Measurements from ENCODE around the gene ZNF143. TPM values are rescaled to one million over a fixed set of nuclear protein-coding genes. Genes with fewer than 3 reads are reported as not detected.
A peak's percentile ranks its signal among the peaks of the same experiment; 100 is the strongest.

The ZNF143 gene
- total and polyA plus RNA-seq, 7 experiments from 2014 or later = 29.6 to 47.5 (median 41.5) TPM

- Mint-ChIP-seq H3K27me3 (no peaks in the 10 kb centered on the region), H3K9me3 (peaks cover 0 to 26% (median 11%) of the 10 kb centered on the region in 11 donors), H3K4me3 (no peak overlapping the region), H3K4me1 (peaks cover 0 to 8% (median 5%) of the 10 kb centered on the region in 7 donors), H3K27ac (no peak overlapping the region), H3K36me3 (peaks cover 0 to 21% (median 6%) of the 10 kb centered on the region in 5 donors)
- Histone ChIP-seq H3K4me1 (ENCODE audit: control insufficient read depth in 2 of 2, insufficient read depth in 2 of 2, low read length in 2 of 2) (peaks cover 0 to 7% of the 10 kb centered on the region in 2 donors), H3K9me3 (ENCODE audit: control insufficient read depth in 2 of 3, low read length in 3 of 3) (peaks cover 0 to 12% (median 0%) of the 10 kb centered on the region in 3 experiments), H3K27ac (ENCODE audit: low read depth, low read length) (no peak overlapping the region), H3K27me3 (ENCODE audit: control insufficient read depth in 2 of 2, insufficient read depth in 2 of 2, low read length in 2 of 2) (no peaks in the 10 kb centered on the region), H3K36me3 (ENCODE audit: control insufficient read depth in 2 of 3, insufficient read depth in 3 of 3, low read length in 3 of 3) (no peaks in the 10 kb centered on the region), H3K4me3 (ENCODE audit: low read length) (no peak overlapping the region)
- intact Hi-C loops (cut with micrococcal nuclease) = no loop called here
- CTCF ChIA-PET = interaction anchor here (0.6 kb wide), 1 partner anchor 956 kb away, joined by 3 read pairs; no protein-coding TSS in a partner anchor
- DNase-seq (no peak), ATAC-seq (no peak)
- POLR2A ChIA-PET = interaction anchor here (0.6 to 0.7 kb wide), 3 partner anchors 32 to 50 kb away, joined by 3 to 4 read pairs (median 4); no protein-coding TSS in a partner anchor
Observed at GRCh38 chr11:9455722-9456121, 5.1 kb upstream of the ZNF143 start.

GRCh38 chr11:9459667-9460321 is 1.0 kb upstream of the ZNF143 start:
- CTCF ChIA-PET = interaction anchor here (0.6 kb wide), 2 partner anchors 74 to 1331 kb away, joined by 3 read pairs; no protein-coding TSS in a partner anchor

GRCh38 chr11:9461063-9461759 is 399 bp downstream of the ZNF143 start:
- H3K9me3 Mint-ChIP-seq = peaks cover 0 to 9% (median 0%) of the 10 kb centered on the region in 11 donors
- H3K4me3 ChIP-seq (ENCODE audit: low read length) = peak overlapping the region; percentile 93
- H3K36me3 ChIP-seq (ENCODE audit: control insufficient read depth in 2 of 3, insufficient read depth in 3 of 3, low read length in 3 of 3) = no peaks in the 10 kb centered on the region
- H3K9me3 ChIP-seq (ENCODE audit: control insufficient read depth in 2 of 3, low read length in 3 of 3) = no peaks in the 10 kb centered on the region
- no peaks in the 10 kb centered on the region for H3K27me3 Mint-ChIP-seq
- peak overlapping the region; percentile 97 to 99 (median 99) for H3K27ac Mint-ChIP-seq
- peaks cover 9 to 19% of the 10 kb centered on the region in 2 donors for H3K4me1 ChIP-seq (ENCODE audit: control insufficient read depth in 2 of 2, insufficient read depth in 2 of 2, low read length in 2 of 2)
- ChIA-PET CTCF (interaction anchor here (0.6 kb wide), 1 partner anchor 905 kb away, joined by 3 read pairs; no protein-coding TSS in a partner anchor), POLR2A (interaction anchor here (0.5 to 3.7 kb wide), 40 partner anchors 9 to 1397 kb away, joined by 3 to 36 read pairs (median 4); partner anchors contain the start of genes DENND5A, EIF4G2, IPO7 and RPL27A)
- ATAC-seq (peak; percentile 54), DNase-seq (peak in 5 of 9 donors; percentile 68 to 81 (median 76))
- intact Hi-C loops (cut with micrococcal nuclease) = loop anchor here (1.0 to 5.0 kb wide), 14 partner anchors 45 to 1474 kb away; partner anchors contain the start of genes AKIP1 (in 1 of the 2), CTR9 (in 1 of the 2) and EIF3F (in 1 of the 2)
- no peaks in the 10 kb centered on the region for H3K27me3 ChIP-seq (ENCODE audit: control insufficient read depth in 2 of 2, insufficient read depth in 2 of 2, low read length in 2 of 2)
- peaks cover 21 to 34% (median 26%) of the 10 kb centered on the region in 7 donors for H3K4me1 Mint-ChIP-seq
- H3K27ac ChIP-seq (ENCODE audit: low read depth, low read length) = peak overlapping the region; percentile 98
- peak overlapping the region; percentile 84 to 98 (median 96) for H3K4me3 Mint-ChIP-seq
- H3K36me3 Mint-ChIP-seq = peaks cover 0 to 14% (median 7%) of the 10 kb centered on the region in 5 donors

More at GRCh38 chr11:9459667-9460321, 1.0 kb upstream of the ZNF143 start:
- Histone ChIP-seq H3K27me3 (ENCODE audit: control insufficient read depth in 2 of 2, insufficient read depth in 2 of 2, low read length in 2 of 2) (no peaks in the 10 kb centered on the region), H3K36me3 (ENCODE audit: control insufficient read depth in 2 of 3, insufficient read depth in 3 of 3, low read length in 3 of 3) (no peaks in the 10 kb centered on the region), H3K4me1 (ENCODE audit: control insufficient read depth in 2 of 2, insufficient read depth in 2 of 2, low read length in 2 of 2) (peaks cover 9 to 19% of the 10 kb centered on the region in 2 donors), H3K9me3 (ENCODE audit: control insufficient read depth in 2 of 3, low read length in 3 of 3) (no peaks in the 10 kb centered on the region), H3K4me3 (ENCODE audit: low read length) (peak overlapping the region; percentile 76), H3K27ac (ENCODE audit: low read depth, low read length) (peak overlapping the region; percentile 98)
- intact Hi-C loops (cut with micrococcal nuclease) = loop anchor here (1.0 to 5.0 kb wide), 22 partner anchors 75 to 1473 kb away; partner anchors contain the start of genes AKIP1 (in 2 of the 2), IPO7 (in 2 of the 2), RPL27A (in 2 of the 2) and TMEM41B (in 2 of the 2)
- Mint-ChIP-seq H3K4me1 (peaks cover 21 to 34% (median 26%) of the 10 kb centered on the region in 7 donors), H3K4me3 (peak overlapping the region; percentile 84 to 98 (median 96)), H3K27ac (peak overlapping the region; percentile 97 to 99 (median 99)), H3K9me3 (peaks cover 0 to 9% (median 0%) of the 10 kb centered on the region in 11 donors), H3K27me3 (no peaks in the 10 kb centered on the region), H3K36me3 (peaks cover 0 to 14% (median 7%) of the 10 kb centered on the region in 5 donors)
- DNase-seq (peak in 4 of 9 donors; percentile 25 to 36 (median 28)), ATAC-seq (no peak)
- POLR2A ChIA-PET = interaction anchor here (0.7 to 3.7 kb wide), 32 partner anchors 9 to 1399 kb away, joined by 3 to 36 read pairs (median 5); partner anchors contain the start of genes DENND5A, EIF4G2, IPO7 and RPL27A

- ChIA-PET CTCF (interaction anchor here (0.6 kb wide), 1 partner anchor 1056 kb away, joined by 3 read pairs; no protein-coding TSS in a partner anchor), POLR2A (interaction anchor here (0.6 to 3.7 kb wide), 19 partner anchors 9 to 1347 kb away, joined by 3 to 36 read pairs (median 6); partner anchors contain the start of genes DENND5A, EIF4G2, IPO7 and NRIP3)
- Mint-ChIP-seq H3K4me1 (peaks cover 21 to 38% (median 27%) of the 10 kb centered on the region in 7 donors), H3K9me3 (peaks cover 0 to 9% (median 0%) of the 10 kb centered on the region in 11 donors), H3K36me3 (peaks cover 0 to 16% (median 7%) of the 10 kb centered on the region in 5 donors), H3K27me3 (no peaks in the 10 kb centered on the region), H3K27ac (peak overlapping the region; percentile 88 to 99 (median 95)), H3K4me3 (peak overlapping the region; percentile 84 to 98 (median 96))
- Histone ChIP-seq H3K9me3 (ENCODE audit: control insufficient read depth in 2 of 3, low read length in 3 of 3) (no peaks in the 10 kb centered on the region), H3K27me3 (ENCODE audit: control insufficient read depth in 2 of 2, insufficient read depth in 2 of 2, low read length in 2 of 2) (no peaks in the 10 kb centered on the region), H3K4me3 (ENCODE audit: low read length) (peak overlapping the region; percentile 93), H3K36me3 (ENCODE audit: control insufficient read depth in 2 of 3, insufficient read depth in 3 of 3, low read length in 3 of 3) (no peaks in the 10 kb centered on the region), H3K27ac (ENCODE audit: low read depth, low read length) (peak overlapping the region; percentile 98), H3K4me1 (ENCODE audit: control insufficient read depth in 2 of 2, insufficient read depth in 2 of 2, low read length in 2 of 2) (peaks cover 9 to 19% of the 10 kb centered on the region in 2 donors)
- ATAC-seq (no peak), DNase-seq (peak in 5 of 9 donors; percentile 4 to 32 (median 27))
- intact Hi-C loops (cut with micrococcal nuclease) = loop anchor here (1.0 to 5.0 kb wide), 14 partner anchors 45 to 1475 kb away; partner anchors contain the start of genes AKIP1 (in 1 of the 2), CTR9 (in 1 of the 2) and EIF3F (in 1 of the 2)
Observed at GRCh38 chr11:9461760-9462134, 935 bp downstream of the ZNF143 start.

- CTCF ChIA-PET = interaction anchor here (0.6 kb wide), 1 partner anchor 1055 kb away, joined by 3 read pairs; no protein-coding TSS in a partner anchor
Observed at GRCh38 chr11:9462172-9462799, 1.5 kb downstream of the ZNF143 start.

More at GRCh38 chr11:9462172-9462799, 1.5 kb downstream of the ZNF143 start:
- intact Hi-C loops (cut with micrococcal nuclease) = loop anchor here in 1 of 2 donors (5.0 kb wide), 2 partner anchors 295 to 550 kb away; partner anchors contain the start of gene AKIP1
- Histone ChIP-seq H3K27me3 (ENCODE audit: control insufficient read depth in 2 of 2, insufficient read depth in 2 of 2, low read length in 2 of 2) (no peaks in the 10 kb centered on the region), H3K4me1 (ENCODE audit: control insufficient read depth in 2 of 2, insufficient read depth in 2 of 2, low read length in 2 of 2) (peaks cover 9 to 19% of the 10 kb centered on the region in 2 donors), H3K27ac (ENCODE audit: low read depth, low read length) (peak overlapping the region; percentile 98), H3K4me3 (ENCODE audit: low read length) (peak overlapping the region; percentile 93), H3K36me3 (ENCODE audit: control insufficient read depth in 2 of 3, insufficient read depth in 3 of 3, low read length in 3 of 3) (no peaks in the 10 kb centered on the region), H3K9me3 (ENCODE audit: control insufficient read depth in 2 of 3, low read length in 3 of 3) (no peaks in the 10 kb centered on the region)
- POLR2A ChIA-PET = interaction anchor here (0.6 to 3.7 kb wide), 12 partner anchors 8 to 459 kb away, joined by 3 to 36 read pairs (median 5); partner anchors contain the start of genes DENND5A, IPO7, NRIP3 and TMEM41B
- no peak for DNase-seq
- Mint-ChIP-seq H3K27ac (peak overlapping the region; percentile 88 to 99 (median 95)), H3K9me3 (peaks cover 0 to 9% (median 0%) of the 10 kb centered on the region in 11 donors), H3K27me3 (no peaks in the 10 kb centered on the region), H3K4me3 (peak overlapping the region; percentile 84 to 98 (median 96)), H3K36me3 (peaks cover 0 to 16% (median 7%) of the 10 kb centered on the region in 5 donors), H3K4me1 (peaks cover 21 to 39% (median 27%) of the 10 kb centered on the region in 7 donors)
- no peak for ATAC-seq
